ENCODE data around the gene TRABD2A.

Gene TRABD2A

DNA sequence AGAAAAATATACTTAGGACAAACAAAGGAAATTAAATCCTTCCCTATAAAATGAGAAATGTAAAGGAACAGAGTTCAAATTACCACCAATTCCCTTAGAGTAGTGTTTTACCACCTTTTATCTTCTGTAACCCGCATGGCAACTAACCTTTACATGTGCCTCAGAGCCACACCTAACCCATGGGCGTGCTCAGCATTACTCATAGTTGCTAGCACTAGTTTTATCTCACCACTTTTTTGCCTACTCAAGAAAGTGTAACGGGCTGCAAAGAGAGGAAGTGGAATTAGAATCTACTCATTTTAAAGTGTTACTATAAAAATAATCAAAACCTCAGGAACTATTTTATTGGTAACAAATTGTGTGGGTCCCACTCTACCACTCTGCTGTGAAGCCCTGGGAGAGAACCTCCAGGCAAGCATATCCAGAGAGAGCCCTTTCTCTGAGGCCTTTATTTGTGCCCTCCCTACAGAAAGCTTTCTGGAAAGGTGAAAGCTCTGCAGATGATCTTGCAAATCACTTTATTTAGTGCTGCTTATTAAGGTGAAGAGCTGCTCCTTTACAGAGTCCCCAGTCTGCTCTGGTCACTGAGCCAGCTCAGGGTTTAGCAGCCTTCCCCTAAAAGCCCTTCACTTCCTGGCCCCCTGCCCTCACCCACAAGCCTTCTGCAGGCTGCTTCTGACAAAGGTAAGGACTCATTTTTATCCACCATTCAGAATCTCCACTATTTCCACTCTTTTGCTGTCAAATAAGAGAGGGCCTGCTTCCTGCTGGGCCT lies 98.8 kb downstream of the TRABD2A start:
- no peak for DNase-seq
- H3K27me3 ChIP-seq (replicated peaks; ENCODE audit: insufficient read depth, low read length) = no peaks in the 10 kb centered on the region
- H3K9me2 ChIP-seq (replicated peaks; ENCODE audit: insufficient read depth, low read length) = no peaks in the 10 kb centered on the region
- H3K4me2 ChIP-seq (ENCODE audit: low read depth, low read length) = no peak overlapping the region
- no peaks in the 10 kb centered on the region for H3K36me3 ChIP-seq (replicated peaks; ENCODE audit: insufficient read depth, low read length)
- H3K79me2 ChIP-seq (ENCODE audit: low read length) = no peaks in the 10 kb centered on the region
- H3K4me1 ChIP-seq (ENCODE audit: low read length) = peaks cover 13% of the 10 kb centered on the region; the same call in 1 of the 2 replicates
- TF ChIP-seq, protein P1, sequence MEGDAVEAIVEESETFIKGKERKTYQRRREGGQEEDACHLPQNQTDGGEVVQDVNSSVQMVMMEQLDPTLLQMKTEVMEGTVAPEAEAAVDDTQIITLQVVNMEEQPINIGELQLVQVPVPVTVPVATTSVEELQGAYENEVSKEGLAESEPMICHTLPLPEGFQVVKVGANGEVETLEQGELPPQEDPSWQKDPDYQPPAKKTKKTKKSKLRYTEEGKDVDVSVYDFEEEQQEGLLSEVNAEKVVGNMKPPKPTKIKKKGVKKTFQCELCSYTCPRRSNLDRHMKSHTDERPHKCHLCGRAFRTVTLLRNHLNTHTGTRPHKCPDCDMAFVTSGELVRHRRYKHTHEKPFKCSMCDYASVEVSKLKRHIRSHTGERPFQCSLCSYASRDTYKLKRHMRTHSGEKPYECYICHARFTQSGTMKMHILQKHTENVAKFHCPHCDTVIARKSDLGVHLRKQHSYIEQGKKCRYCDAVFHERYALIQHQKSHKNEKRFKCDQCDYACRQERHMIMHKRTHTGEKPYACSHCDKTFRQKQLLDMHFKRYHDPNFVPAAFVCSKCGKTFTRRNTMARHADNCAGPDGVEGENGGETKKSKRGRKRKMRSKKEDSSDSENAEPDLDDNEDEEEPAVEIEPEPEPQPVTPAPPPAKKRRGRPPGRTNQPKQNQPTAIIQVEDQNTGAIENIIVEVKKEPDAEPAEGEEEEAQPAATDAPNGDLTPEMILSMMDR (IDR thresholded peaks at IDR 0.05; ENCODE audit: low read length) = no peak
- TF ChIP-seq EZH2phosphoT487 (IDR thresholded peaks at IDR 0.05; ENCODE audit: low read length) = no peak
- no peak for TF ChIP-seq EZH2 (optimal IDR thresholded peaks at IDR 0.05; ENCODE audit: low read depth, low read length)
- no peaks in the 10 kb centered on the region for H4K20me1 ChIP-seq (ENCODE audit: insufficient read depth, low read length)
- no peaks in the 10 kb centered on the region for H3F3A ChIP-seq (ENCODE audit: insufficient read depth, low read length)
- peak overlapping the region; percentile 23 for H2AFZ ChIP-seq (ENCODE audit: low read length)
- H3K9me3 ChIP-seq (replicated peaks; ENCODE audit: insufficient read depth, low read length) = no peaks in the 10 kb centered on the region
- H3K27ac ChIP-seq (ENCODE audit: low read length) = no peak overlapping the region; the same call in 1 of the 2 replicates
- no peak overlapping the region for H3K4me3 ChIP-seq (ENCODE audit: low read length)
- H3K9ac ChIP-seq (ENCODE audit: low read length) = no peak overlapping the region

DNA sequence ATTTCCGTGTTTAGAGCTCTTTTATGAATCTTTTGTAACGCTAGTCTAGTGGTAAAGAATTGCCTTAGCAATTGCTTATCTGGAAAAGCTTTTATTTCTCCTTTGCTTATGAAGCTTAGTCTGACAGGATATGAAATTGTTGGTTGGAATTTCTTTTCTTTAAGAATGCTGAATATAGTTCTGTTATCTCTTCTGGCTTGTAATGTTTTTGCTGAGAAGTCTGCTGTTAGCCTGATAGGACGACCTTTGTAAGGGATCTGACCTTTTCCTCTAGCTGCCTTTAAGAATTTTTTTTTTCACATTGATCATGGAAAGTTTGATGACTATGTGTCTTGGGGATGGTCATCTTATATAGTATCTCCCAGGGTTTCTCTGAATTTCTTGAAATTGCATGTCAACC lies 101.1 kb downstream of the TRABD2A start:
- DNase-seq = no peak
- H3K4me3 ChIP-seq (ENCODE audit: low read length) = no peak overlapping the region
- no peaks in the 10 kb centered on the region for H3K27me3 ChIP-seq (replicated peaks; ENCODE audit: insufficient read depth, low read length)
- peaks cover 13% of the 10 kb centered on the region; the same call in 1 of the 2 replicates for H3K4me1 ChIP-seq (ENCODE audit: low read length)
- TF ChIP-seq EZH2 (optimal IDR thresholded peaks at IDR 0.05; ENCODE audit: low read depth, low read length) (no peak), EZH2phosphoT487 (IDR thresholded peaks at IDR 0.05; ENCODE audit: low read length) (no peak)
- TF ChIP-seq, protein P1 (IDR thresholded peaks at IDR 0.05; ENCODE audit: low read length) = no peak
- H3K9me2 ChIP-seq (replicated peaks; ENCODE audit: insufficient read depth, low read length) = no peaks in the 10 kb centered on the region
- no peaks in the 10 kb centered on the region for H3K36me3 ChIP-seq (replicated peaks; ENCODE audit: insufficient read depth, low read length)
- H3K27ac ChIP-seq (ENCODE audit: low read length) = no peak overlapping the region
- no peaks in the 10 kb centered on the region for H3K79me2 ChIP-seq (ENCODE audit: low read length)
- H3K9ac ChIP-seq (ENCODE audit: low read length) = no peak overlapping the region
- H3K4me2 ChIP-seq (ENCODE audit: low read depth, low read length) = no peak overlapping the region
- H3F3A ChIP-seq (ENCODE audit: insufficient read depth, low read length) = no peaks in the 10 kb centered on the region
- no peaks in the 10 kb centered on the region for H3K9me3 ChIP-seq (replicated peaks; ENCODE audit: insufficient read depth, low read length)
- H4K20me1 ChIP-seq (ENCODE audit: insufficient read depth, low read length) = no peaks in the 10 kb centered on the region
- H2AFZ ChIP-seq (ENCODE audit: low read length) = no peak overlapping the region

DNA sequence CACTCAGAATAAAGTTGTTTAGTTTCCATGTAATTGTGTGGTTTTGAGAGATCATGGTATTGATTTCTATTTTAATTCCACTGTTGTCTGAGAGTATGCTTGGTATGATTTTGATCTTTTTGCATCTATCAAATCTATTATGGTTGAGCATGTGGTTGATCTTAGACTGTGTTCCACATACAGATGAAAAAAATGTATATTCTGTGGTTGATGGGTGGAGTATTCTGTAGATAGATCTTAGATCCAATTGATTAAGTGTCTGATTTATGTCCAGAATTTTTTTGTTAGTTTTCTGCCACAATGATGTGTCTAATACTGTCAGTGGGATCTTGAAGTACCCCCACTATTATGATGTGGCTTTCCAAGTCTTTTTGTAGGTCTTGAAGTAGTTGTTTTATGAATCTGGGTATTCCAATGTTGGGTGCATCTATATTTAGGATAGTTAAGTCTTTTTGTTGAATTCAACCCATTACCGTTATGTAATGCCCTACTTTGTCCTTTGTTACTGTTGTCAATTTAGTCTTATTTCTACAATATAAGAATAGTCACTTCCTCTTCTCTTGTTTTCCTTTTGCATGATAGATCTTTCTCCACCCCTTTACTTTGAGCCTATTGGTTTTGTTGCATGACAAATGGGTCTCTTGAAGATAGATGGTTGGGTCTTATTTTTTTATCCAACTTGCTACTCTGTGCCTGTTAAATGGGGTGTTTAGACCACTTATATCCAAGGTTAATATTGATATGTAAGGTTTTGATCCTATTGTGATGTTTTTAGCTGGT lies 101.8 kb downstream of the TRABD2A start:
- H3K27ac ChIP-seq (ENCODE audit: low read length) = no peak overlapping the region
- no peak overlapping the region for H3K4me2 ChIP-seq (ENCODE audit: low read depth, low read length)
- DNase-seq = no peak
- H3K9me2 ChIP-seq (replicated peaks; ENCODE audit: insufficient read depth, low read length) = no peaks in the 10 kb centered on the region
- H3K9ac ChIP-seq (ENCODE audit: low read length) = no peak overlapping the region
- no peaks in the 10 kb centered on the region for H3F3A ChIP-seq (ENCODE audit: insufficient read depth, low read length)
- H3K4me1 ChIP-seq (ENCODE audit: low read length) = peaks cover 13% of the 10 kb centered on the region; the same call in 1 of the 2 replicates
- TF ChIP-seq, protein P1 (IDR thresholded peaks at IDR 0.05; ENCODE audit: low read length) = no peak
- TF ChIP-seq EZH2phosphoT487 (IDR thresholded peaks at IDR 0.05; ENCODE audit: low read length) (no peak), EZH2 (optimal IDR thresholded peaks at IDR 0.05; ENCODE audit: low read depth, low read length) (no peak)
- H2AFZ ChIP-seq (ENCODE audit: low read length) = no peak overlapping the region
- H3K79me2 ChIP-seq (ENCODE audit: low read length) = no peaks in the 10 kb centered on the region
- H3K27me3 ChIP-seq (replicated peaks; ENCODE audit: insufficient read depth, low read length) = no peaks in the 10 kb centered on the region
- H3K36me3 ChIP-seq (replicated peaks; ENCODE audit: insufficient read depth, low read length) = no peaks in the 10 kb centered on the region
- H4K20me1 ChIP-seq (ENCODE audit: insufficient read depth, low read length) = no peaks in the 10 kb centered on the region
- H3K4me3 ChIP-seq (ENCODE audit: low read length) = no peak overlapping the region
- no peaks in the 10 kb centered on the region for H3K9me3 ChIP-seq (replicated peaks; ENCODE audit: insufficient read depth, low read length)
